GM18858 (cell line): Measurements from ENCODE around the gene MGA.
A peak's percentile ranks its signal among the peaks of the same experiment; 100 is the strongest.
"Not testable (repeated sequence)": the region's sequence is repeated elsewhere in the genome, so short reads cannot be mapped to it uniquely, and the experiment has no call there.

ENCODE experiments used
- ATAC-seq: cut with Tn5 transposase; IDR thresholded peaks from one replicate; pipeline ENCODE4 v1.9.1; 2021; ENCODE audit not compliant: unreplicated experiment

Gene MGA

GRCh38 chr15:41703120-41703519 is 42.9 kb downstream of the MGA start:
- no peak for ATAC-seq

- no peak for ATAC-seq
Measured at GRCh38 chr15:41713047-41713446, 52.8 kb downstream of the MGA start.

GRCh38 chr15:41714291-41714690 is 54.1 kb downstream of the MGA start:
- no peak for ATAC-seq

GRCh38 chr15:41716864-41717263 is 56.7 kb downstream of the MGA start:
- no peak for ATAC-seq

GRCh38 chr15:41727143-41727542 is 66.9 kb downstream of the MGA start:
- no peak for ATAC-seq

- not testable (repeated sequence) for ATAC-seq
Measured at GRCh38 chr15:41728061-41728460, 67.9 kb downstream of the MGA start.

GRCh38 chr15:41730543-41730942 is 70.3 kb downstream of the MGA start:
- ATAC-seq: no peak

- no peak for ATAC-seq
Measured at GRCh38 chr15:41732483-41732882, 72.3 kb downstream of the MGA start.

- ATAC-seq: no peak
Measured at GRCh38 chr15:41734079-41734478, 73.9 kb downstream of the MGA start.

- ATAC-seq: no peak
Measured at GRCh38 chr15:41735046-41735445, 74.8 kb downstream of the MGA start.

GRCh38 chr15:41735492-41735891 is 75.3 kb downstream of the MGA start:
- not testable (repeated sequence) for ATAC-seq

GRCh38 chr15:41746802-41747201 is 86.6 kb downstream of the MGA start:
- ATAC-seq: no peak

- no peak for ATAC-seq
Measured at GRCh38 chr15:41756198-41756597, 96.0 kb downstream of the MGA start.

- no peak for ATAC-seq
Measured at GRCh38 chr15:41772720-41773331, 112.6 kb downstream of the MGA start.

GRCh38 chr15:41773332-41773728 is 113.1 kb downstream of the MGA start:
- no peak for ATAC-seq

- no peak for ATAC-seq
Measured at GRCh38 chr15:41773729-41774061, 113.5 kb downstream of the MGA start.

GRCh38 chr15:41774062-41774881 is 114.1 kb downstream of the MGA start, which contains the start of gene MAPKBP1:
TSS of gene MAPKBP1 (plus strand) at chr15:41774484. CDS start at chr15:41775276, 792 bp downstream.
- ATAC-seq: peak; percentile 70

GRCh38 chr15:41774882-41775417 is 114.7 kb downstream of the MGA start:
- no peak for ATAC-seq

- no peak for ATAC-seq
Measured at GRCh38 chr15:41775651-41776050, 115.4 kb downstream of the MGA start.

- no peak for ATAC-seq
Measured at GRCh38 chr15:41777421-41777973, 117.3 kb downstream of the MGA start.

GRCh38 chr15:41778521-41778920 is 118.3 kb downstream of the MGA start:
- no peak for ATAC-seq

- no peak for ATAC-seq
Measured at GRCh38 chr15:41779662-41780157, 119.5 kb downstream of the MGA start.
